DMS53 (cell line): ENCODE measurements around the gene KLF1.
"Not testable (repeated sequence)": the region's sequence is repeated elsewhere in the genome, so short reads cannot be mapped to it uniquely, and the experiment has no call there.

Source experiments
- DNase-seq: peaks from one replicate; lab custom pipeline; 2025; lab: John Stamatoyannopoulos, UW

The KLF1 gene

GRCh38 chr19:12886969-12887747 lies at the start of gene KLF1:
Gene KLF1 (minus strand): TSS chr19:12887201. CDS start chr19:12887140, 61 bp downstream.
- no peak for DNase-seq

- peak; percentile 63 for DNase-seq
These were observed 49.6 kb upstream of the KLF1 start for GRCh38 chr19:12936582-12936981.

DNA sequence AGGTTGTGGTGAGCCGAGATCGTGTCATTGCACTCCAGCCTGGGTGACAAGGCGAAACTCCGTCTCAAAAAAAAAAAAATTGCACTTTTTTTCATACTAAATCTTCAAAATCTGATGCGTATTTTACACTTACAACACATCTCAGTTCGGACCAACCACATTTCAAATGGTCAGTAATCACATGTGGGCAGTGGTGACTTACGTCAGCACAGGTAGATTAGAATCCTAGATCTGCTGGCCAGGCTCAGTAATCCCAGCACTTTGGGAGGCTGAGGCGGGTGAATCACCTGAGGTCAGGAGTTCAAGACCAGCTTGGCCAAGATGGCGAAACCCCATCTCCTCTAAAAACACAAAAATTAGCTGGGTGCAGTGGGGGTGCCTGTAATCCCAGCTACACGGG lies 48.1 kb upstream of the KLF1 start:
- no peak for DNase-seq

DNA sequence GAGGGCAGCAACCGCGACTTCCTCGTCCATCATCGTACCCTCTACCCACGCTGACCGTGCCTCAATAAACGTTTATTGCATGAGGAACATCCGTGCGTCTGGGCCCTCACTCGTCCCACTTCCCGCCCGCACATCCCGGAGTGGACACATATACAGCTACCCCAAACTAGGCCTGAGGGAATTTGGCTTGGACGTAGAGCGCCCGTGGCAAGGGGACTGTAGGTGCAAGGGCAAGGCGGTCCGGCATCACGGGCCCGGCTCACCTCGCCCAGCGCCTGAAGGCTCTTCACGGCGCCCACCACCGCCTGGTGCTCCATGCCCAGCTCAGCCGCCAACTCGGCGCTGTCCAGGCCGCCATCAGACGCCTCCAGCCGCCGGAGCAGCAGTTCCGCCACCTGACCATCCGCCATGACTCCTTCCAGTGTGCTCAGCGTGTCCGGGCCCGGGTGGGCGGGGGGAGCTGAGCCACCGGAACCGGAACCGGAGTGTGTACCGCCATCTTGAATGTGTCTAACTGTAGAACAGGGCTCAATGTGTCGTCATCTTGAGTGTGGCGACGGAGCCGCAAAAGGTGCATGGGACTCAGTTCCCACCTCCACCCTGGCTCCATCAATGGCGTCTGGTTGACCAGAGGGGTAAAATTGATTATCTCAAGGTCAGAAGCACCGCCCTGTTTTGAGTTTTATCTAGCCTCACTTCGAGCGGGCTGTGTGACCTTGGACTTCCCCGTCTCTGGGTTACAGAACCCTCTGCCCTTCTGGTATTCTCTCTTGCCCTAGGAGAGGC lies 46.5 kb upstream of the KLF1 start, which contains the start of gene FARSA:
TSS of gene FARSA (minus strand) at position 425 of the 786 bp plus-strand sequence. CDS start at position 410, 15 bp downstream.
- peak; percentile 93 for DNase-seq

DNA sequence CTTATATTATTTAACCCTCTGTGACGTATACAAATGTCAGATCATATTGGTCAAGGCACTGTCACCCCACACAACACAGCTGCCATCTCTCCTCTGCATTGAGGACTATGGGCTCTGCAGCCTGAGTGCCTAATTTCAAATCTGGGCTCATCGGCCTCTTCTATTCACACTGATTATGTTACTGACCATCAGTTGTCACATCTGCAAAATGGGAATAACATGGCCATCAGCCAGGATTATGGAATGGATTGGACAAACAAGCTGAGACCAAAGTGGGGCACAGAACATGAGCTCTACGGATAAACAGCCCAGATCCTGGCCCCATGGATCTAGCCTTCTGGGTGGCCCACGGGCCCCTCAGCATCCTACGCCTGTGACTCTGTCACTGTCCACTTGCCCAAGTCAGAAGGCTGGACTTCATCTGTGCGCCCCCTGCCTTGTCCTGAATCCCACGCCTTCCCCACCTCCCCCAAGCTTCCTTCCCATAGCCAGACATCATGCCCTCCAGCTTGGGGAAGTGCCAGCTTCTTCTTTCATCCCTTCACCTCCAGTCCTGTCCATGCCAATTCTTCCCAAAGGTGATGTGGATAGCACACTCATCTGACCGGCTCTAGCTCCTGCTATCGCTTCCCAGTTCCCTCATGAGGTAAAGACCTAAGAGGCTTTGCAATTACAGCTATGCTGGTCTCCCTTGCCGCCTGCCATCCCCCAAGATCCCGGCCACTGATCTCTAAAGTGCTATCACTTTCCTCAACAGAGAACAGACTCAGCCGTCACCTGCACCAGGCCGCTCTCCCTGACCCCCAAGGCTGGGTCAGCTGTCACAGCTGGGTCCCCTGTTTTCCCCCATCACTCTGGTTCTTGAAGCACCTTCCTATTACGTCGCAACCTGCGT lies 45.6 kb upstream of the KLF1 start:
- no peak for DNase-seq

- no peak for DNase-seq
These were observed 43.1 kb upstream of the KLF1 start for GRCh38 chr19:12930002-12930645.

GRCh38 chr19:12924621-12925310 lies 37.8 kb upstream of the KLF1 start:
- DNase-seq: no peak

DNA sequence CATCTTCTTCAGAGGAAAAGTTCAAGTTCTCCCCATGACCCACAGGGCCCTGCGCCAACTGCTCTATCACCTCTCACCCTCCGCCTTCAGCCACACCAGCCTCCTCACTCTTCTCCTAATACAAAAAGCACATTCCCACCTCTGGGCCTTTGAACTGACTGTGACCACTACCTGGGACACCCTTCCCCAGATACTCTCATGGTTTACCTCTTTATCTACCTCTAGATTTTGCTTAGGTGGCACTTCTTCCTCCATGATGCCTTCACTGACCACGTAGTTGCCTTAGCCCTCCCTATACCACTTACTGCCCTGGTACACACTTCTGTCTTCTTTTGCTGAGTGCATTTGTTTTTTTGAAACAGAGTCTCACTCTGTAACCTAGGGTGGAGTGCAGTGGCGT lies 36.0 kb upstream of the KLF1 start:
- no peak for DNase-seq

- DNase-seq: no peak
These were observed 34.0 kb upstream of the KLF1 start for GRCh38 chr19:12921047-12921446.

- DNase-seq: no peak
These were observed 31.3 kb upstream of the KLF1 start for GRCh38 chr19:12918253-12918652.

GRCh38 chr19:12915860-12916259 lies 28.9 kb upstream of the KLF1 start:
- DNase-seq: not testable (repeated sequence)

DNA sequence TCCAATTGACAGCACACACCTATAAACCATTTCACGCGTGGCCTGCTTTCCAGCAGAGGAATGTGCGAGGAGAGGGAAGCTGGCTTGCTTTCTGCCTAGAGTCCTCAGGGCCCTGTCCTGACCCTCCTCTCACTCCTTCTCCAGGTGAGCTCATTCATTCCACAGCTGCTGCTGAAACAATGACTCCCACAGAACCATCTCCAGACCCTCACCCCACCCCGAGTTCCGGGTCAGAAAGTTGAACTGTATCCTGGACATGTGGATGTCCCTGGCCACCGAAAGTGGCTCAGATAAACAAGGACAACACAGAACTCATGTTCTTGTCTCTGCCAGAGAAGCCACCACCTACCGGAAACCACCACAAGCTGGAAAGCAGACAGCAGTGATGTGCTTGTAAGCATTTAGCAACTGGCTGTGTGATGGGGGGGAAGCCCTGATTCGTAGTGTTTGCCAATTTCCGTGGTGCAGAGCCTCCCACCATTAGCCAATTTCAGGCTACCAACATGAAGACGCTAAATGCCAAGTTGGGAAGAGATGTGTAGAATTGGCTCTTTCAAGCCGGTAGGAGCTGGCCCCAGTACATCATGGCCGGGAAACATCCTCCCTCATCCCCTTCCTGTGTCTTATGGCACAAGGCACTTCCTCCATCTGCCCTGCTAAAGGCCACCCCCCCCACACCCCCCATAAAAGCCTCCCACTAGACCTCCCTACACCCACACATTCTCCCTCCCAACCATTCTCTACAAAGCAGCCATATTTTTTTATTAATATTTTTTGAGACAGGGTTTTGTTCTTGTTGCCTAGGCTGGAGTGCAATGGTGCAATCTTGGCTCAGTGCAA lies 27.1 kb upstream of the KLF1 start:
- peak; percentile 82 for DNase-seq

- DNase-seq: peak; percentile 92
These were observed 26.1 kb upstream of the KLF1 start for GRCh38 chr19:12913011-12913561.

DNA sequence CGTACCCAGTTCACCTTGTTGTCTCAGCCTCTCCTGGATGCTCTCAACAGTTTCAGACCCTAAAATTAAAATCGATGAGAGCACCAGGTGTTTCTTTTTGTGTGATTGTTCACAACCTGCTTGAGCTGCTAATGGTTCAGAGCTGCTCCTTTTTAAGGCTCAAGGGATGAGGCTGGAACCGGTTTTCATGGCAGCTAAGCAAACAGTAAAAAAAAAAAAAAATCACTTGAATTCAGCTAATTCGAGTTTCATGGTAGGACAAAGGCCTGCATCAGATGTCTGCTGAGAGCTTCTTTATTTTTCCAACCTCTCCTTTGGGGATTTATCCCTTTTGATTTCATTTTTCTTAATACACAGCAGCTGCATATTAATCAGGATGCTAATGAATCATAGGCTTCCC lies 25.6 kb upstream of the KLF1 start:
- peak; percentile 94 for DNase-seq

- DNase-seq: no peak
These were observed 20.2 kb upstream of the KLF1 start for GRCh38 chr19:12907166-12907565.

DNA sequence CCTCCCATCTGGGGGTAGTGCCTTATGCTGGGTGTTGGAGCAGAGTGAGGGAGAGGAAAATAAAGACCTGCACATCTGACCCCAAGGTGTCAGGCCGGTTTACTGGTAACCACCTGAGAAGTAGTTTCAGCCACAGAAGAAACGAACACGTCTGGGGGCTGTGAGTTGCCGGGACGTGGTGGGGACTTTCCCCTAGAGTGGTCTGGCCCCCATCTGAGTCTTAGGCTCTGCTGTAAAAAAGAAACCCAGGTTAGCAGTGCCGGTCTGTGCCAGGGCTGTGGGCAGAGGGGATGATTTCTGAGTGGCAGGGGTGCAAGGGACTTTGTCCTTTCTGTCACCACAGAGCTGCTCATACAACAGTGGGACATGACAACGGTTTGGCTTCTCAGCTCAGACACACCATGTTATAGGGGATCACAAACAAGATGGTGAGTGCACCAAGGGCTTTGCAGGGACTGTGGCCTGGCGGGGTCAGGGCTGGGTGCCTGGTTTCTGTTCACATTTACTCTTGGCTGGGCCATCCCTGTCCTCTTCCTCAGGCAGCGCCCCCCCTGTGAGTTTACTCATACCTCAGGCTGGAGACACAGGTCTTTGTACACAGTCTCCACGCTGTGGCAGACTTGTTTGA lies 13.0 kb upstream of the KLF1 start:
- DNase-seq: no peak

- DNase-seq: no peak
These were observed 9.5 kb upstream of the KLF1 start for GRCh38 chr19:12896460-12896859.

DNA sequence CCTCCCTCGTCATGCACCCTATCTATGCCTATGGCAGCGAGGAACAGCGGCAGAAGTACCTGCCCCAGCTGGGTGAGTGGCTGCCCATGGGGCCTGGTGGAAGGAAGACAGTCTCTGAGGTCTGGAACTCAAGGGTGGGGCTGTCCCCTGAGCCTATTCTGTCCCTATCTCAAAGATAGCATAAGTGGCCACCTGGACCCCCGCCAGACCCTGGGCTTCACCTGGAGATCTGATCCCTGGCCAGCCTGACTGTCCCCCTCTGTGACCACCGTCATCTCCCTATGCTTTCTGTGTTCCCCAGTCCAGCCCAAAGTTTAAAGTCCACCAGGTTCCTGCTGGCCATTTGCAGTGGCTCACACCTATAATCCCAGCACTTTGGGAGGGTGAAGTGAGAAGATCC lies 6.6 kb upstream of the KLF1 start:
- DNase-seq: no peak

GRCh38 chr19:12891553-12892021 lies 4.6 kb upstream of the KLF1 start:
- DNase-seq: peak; percentile 40
